ENCODE results near the gene TBC1D8.

- TF ChIP-seq POLR2A (IDR thresholded peaks at IDR 0.05) = no peak
- TF ChIP-seq CTCF (IDR thresholded peaks at IDR 0.05) = no peak
Observed at GRCh38 chr2:101012054-101012705, 139.0 kb downstream of the TBC1D8 start.
